Measurements from ENCODE around the gene SORBS1.

GRCh38 chr10:95445837-95446486, 115.2 kb downstream of the SORBS1 start:
- peak; percentile 40 to 89 (median 80) for TF ChIP-seq CTCF (IDR thresholded peaks at IDR 0.05)
- TF ChIP-seq POLR2A (IDR thresholded peaks at IDR 0.05) = no peak
